ENCODE data around the gene CCNI2.

CCNI2 gene

GRCh38 chr5:132729896-132730295 is 17.3 kb upstream of the CCNI2 start:
- no peak overlapping the region for H3K4me3 ChIP-seq (ENCODE audit: control insufficient read depth, low read depth, low read length)
- no peak for DNase-seq (ENCODE audit: low read depth)
- TF ChIP-seq CTCF (IDR thresholded peaks at IDR 0.05; ENCODE audit: control insufficient read depth, insufficient read depth, low read depth, low read length, missing control alignments): no peak

GRCh38 chr5:132733499-132734148 is 13.6 kb upstream of the CCNI2 start:
- no peak for DNase-seq (ENCODE audit: low read depth)
- H3K4me3 ChIP-seq (ENCODE audit: control insufficient read depth, low read depth, low read length): no peak overlapping the region
- TF ChIP-seq CTCF (IDR thresholded peaks at IDR 0.05; ENCODE audit: control insufficient read depth, insufficient read depth, low read depth, low read length, missing control alignments): no peak

GRCh38 chr5:132734687-132735086 is 12.5 kb upstream of the CCNI2 start:
- no peak for TF ChIP-seq CTCF (IDR thresholded peaks at IDR 0.05; ENCODE audit: control insufficient read depth, insufficient read depth, low read depth, low read length, missing control alignments)
- no peak for DNase-seq (ENCODE audit: low read depth)
- no peak overlapping the region for H3K4me3 ChIP-seq (ENCODE audit: control insufficient read depth, low read depth, low read length)

- TF ChIP-seq CTCF (IDR thresholded peaks at IDR 0.05; ENCODE audit: control insufficient read depth, insufficient read depth, low read depth, low read length, missing control alignments): no peak
- peak within 1 kb of the TSS; percentile 82 for H3K4me3 ChIP-seq (ENCODE audit: control insufficient read depth, low read depth, low read length)
- DNase-seq (ENCODE audit: low read depth): peak; percentile 68
Measured at GRCh38 chr5:132736853-132737833, 10.1 kb upstream of the CCNI2 start, which contains the start of gene KIF3A. KIF3A (minus strand) TSS chr5:132737546; CDS start chr5:132737419, 127 bp downstream.

GRCh38 chr5:132737982-132738681 is 9.1 kb upstream of the CCNI2 start:
- no peak overlapping the region; the same call in 1 of the 2 replicates for H3K4me3 ChIP-seq (ENCODE audit: control insufficient read depth, low read depth, low read length)
- TF ChIP-seq CTCF (IDR thresholded peaks at IDR 0.05; ENCODE audit: control insufficient read depth, insufficient read depth, low read depth, low read length, missing control alignments): no peak

GRCh38 chr5:132739232-132739631 is 8.0 kb upstream of the CCNI2 start:
- no peak for TF ChIP-seq CTCF (IDR thresholded peaks at IDR 0.05; ENCODE audit: control insufficient read depth, insufficient read depth, low read depth, low read length, missing control alignments)
- no peak overlapping the region for H3K4me3 ChIP-seq (ENCODE audit: control insufficient read depth, low read depth, low read length)

More at GRCh38 chr5:132737982-132738681, 9.1 kb upstream of the CCNI2 start:
- DNase-seq (ENCODE audit: low read depth): no peak

More at GRCh38 chr5:132739232-132739631, 8.0 kb upstream of the CCNI2 start:
- DNase-seq (ENCODE audit: low read depth): no peak
